Activated CD8-positive, alpha-beta T cell treated with anti-CD3 and anti-CD28 coated beads for 36 hours (primary cell): Measurements from ENCODE around the gene CCL25. TPM values are rescaled to one million over a fixed set of nuclear protein-coding genes. Genes with fewer than 3 reads are reported as not detected.

Experiments used
- ATAC-seq: fragments of 200-7000 bp; cut with Tn5 transposase; one replicate; pipeline ENCODE4 v1.10.0; 2021; ENCODE audit warnings: mild to moderate bottlenecking, moderate library complexity
- CTCF ChIA-PET: fragments of 350-600 bp; sonication (Branson Sonifier 250); formaldehyde crosslinking; loops from one replicate; lab custom pipeline; 2021; ENCODE audit warnings: antibody characterized with exemption; lab: Charles Lee
- POLR2A ChIA-PET: fragments of 350-600 bp; sonication (Branson Sonifier 250); formaldehyde crosslinking; loops from one replicate; lab custom pipeline; 2021; ENCODE audit warnings: antibody characterized with exemption; lab: Charles Lee
- DNase-seq: peaks from one replicate; pipeline ENCODE4 v3.0.0-alpha.2; 2020
- H3K27ac Mint-ChIP-seq: one replicate; pipeline ENCODE4 v1.8.0; 2021; ENCODE audit warnings: mild to moderate bottlenecking, mixed read lengths
- H3K27me3 Mint-ChIP-seq: one replicate; pipeline ENCODE4 v1.8.0; 2021; ENCODE audit warnings: mixed read lengths
- H3K36me3 Mint-ChIP-seq: one replicate; pipeline ENCODE4 v1.8.0; 2021; ENCODE audit warnings: low read depth, mixed read lengths
- H3K4me1 Mint-ChIP-seq: one replicate; pipeline ENCODE4 v1.8.0; 2021; ENCODE audit warnings: low read depth, mixed read lengths
- H3K4me3 Mint-ChIP-seq: one replicate; pipeline ENCODE4 v1.8.0; 2021; ENCODE audit warnings: mild to moderate bottlenecking, moderate library complexity, mixed read lengths
- H3K9me3 Mint-ChIP-seq: one replicate; pipeline ENCODE4 v1.8.0; 2021; ENCODE audit warnings: mixed read lengths
- CTCF ChIP-seq: fragments of 200-600 bp; IDR thresholded peaks from one replicate; pipeline ENCODE4 v1.8.0; 2022; ENCODE audit warnings: antibody characterized with exemption, mild to moderate bottlenecking
- intact Hi-C: fragments of 100-400 bp; cut with micrococcal nuclease; formaldehyde crosslinking; loops from one replicate; pipeline ENCODE4 v1.10.0; 2022
- total RNA-seq, 2 experiments: library from RNA; stranded (reverse); gene quantifications; one replicate each; pipeline ENCODE4 v1.2.3, GENCODE V29; 2021

Gene CCL25
- total RNA-seq, 2 experiments from 2014 or later, result 0.29 TPM; not detected in 1

- ChIA-PET CTCF (interaction anchor here (1.0 kb wide), 1 partner anchor 155 kb away, joined by 3 read pairs; no protein-coding TSS in a partner anchor), POLR2A (no interaction called here)
- no peak for TF ChIP-seq CTCF
- no peaks in the 10 kb centered on the region for H3K36me3 Mint-ChIP-seq
- H3K9me3 Mint-ChIP-seq, result no peaks in the 10 kb centered on the region
- intact Hi-C loops, result no loop called here
- H3K27ac Mint-ChIP-seq, result no peak overlapping the region
- peaks cover 3% of the 10 kb centered on the region for H3K4me1 Mint-ChIP-seq
- H3K4me3 Mint-ChIP-seq, result no peak overlapping the region
- ATAC-seq, result no peak
- no peak for DNase-seq
- H3K27me3 Mint-ChIP-seq, result peaks cover 3% of the 10 kb centered on the region
Measured at GRCh38 chr19:8044018-8044417, 8.5 kb upstream of the CCL25 start.

GRCh38 chr19:8045872-8046568 lies 6.5 kb upstream of the CCL25 start:
- DNase-seq (no peak), ATAC-seq (no peak)
- intact Hi-C loops, result no loop called here
- no peak overlapping the region for H3K27ac Mint-ChIP-seq
- CTCF ChIA-PET, result interaction anchor here (1.0 kb wide), 1 partner anchor 23 kb away, joined by 5 read pairs; no protein-coding TSS in a partner anchor
- no peak overlapping the region for H3K4me3 Mint-ChIP-seq
- peaks cover 3% of the 10 kb centered on the region for H3K27me3 Mint-ChIP-seq
- no peak for TF ChIP-seq CTCF
- H3K9me3 Mint-ChIP-seq, result no peaks in the 10 kb centered on the region
- H3K4me1 Mint-ChIP-seq, result peaks cover 7% of the 10 kb centered on the region
- POLR2A ChIA-PET, result interaction anchor here (0.8 kb wide), 1 partner anchor 15 kb away, joined by 3 read pairs; no protein-coding TSS in a partner anchor
- H3K36me3 Mint-ChIP-seq, result no peaks in the 10 kb centered on the region

- H3K4me1 Mint-ChIP-seq, result peaks cover 9% of the 10 kb centered on the region
- no peak for DNase-seq
- no peak for TF ChIP-seq CTCF
- no peaks in the 10 kb centered on the region for H3K9me3 Mint-ChIP-seq
- ATAC-seq, result no peak
- H3K27me3 Mint-ChIP-seq, result peaks cover 3% of the 10 kb centered on the region
- intact Hi-C loops, result no loop called here
- CTCF ChIA-PET, result interaction anchor here (1.0 kb wide), 1 partner anchor 22 kb away, joined by 5 read pairs; no protein-coding TSS in a partner anchor
- no peaks in the 10 kb centered on the region for H3K36me3 Mint-ChIP-seq
- no peak overlapping the region for H3K4me3 Mint-ChIP-seq
- no peak overlapping the region for H3K27ac Mint-ChIP-seq
- POLR2A ChIA-PET, result interaction anchor here (0.8 kb wide), 1 partner anchor 16 kb away, joined by 3 read pairs; no protein-coding TSS in a partner anchor
Measured at GRCh38 chr19:8046569-8047165, 5.9 kb upstream of the CCL25 start.

- ChIA-PET CTCF (no interaction called here), POLR2A (interaction anchor here (0.6 kb wide), 1 partner anchor 14 kb away, joined by 4 read pairs; no protein-coding TSS in a partner anchor)
- intact Hi-C loops, result no loop called here
- Mint-ChIP-seq H3K36me3 (no peaks in the 10 kb centered on the region), H3K4me1 (peaks cover 17% of the 10 kb centered on the region), H3K4me3 (peak overlapping the region; percentile 51), H3K27ac (peak overlapping the region; percentile 52), H3K27me3 (peaks cover 2% of the 10 kb centered on the region), H3K9me3 (no peaks in the 10 kb centered on the region)
- peak; percentile 99 for DNase-seq
- ATAC-seq, result peak; percentile 99
- TF ChIP-seq CTCF, result no peak
Measured at GRCh38 chr19:8050274-8051096, 2.1 kb upstream of the CCL25 start.
